H9 (cell line): Measurements from ENCODE around the gene CXorf66. TPM values are rescaled to one million over a fixed set of nuclear protein-coding genes. Genes with fewer than 3 reads are reported as not detected.

Source experiments
- DNase-seq: peaks from one replicate; pipeline ENCODE4 v3.0.0-alpha.2; 2017
- H2AFZ ChIP-seq: one replicate; pipeline ENCODE4 v1.6.1; 2013; ENCODE audit warnings: mild to moderate bottlenecking, low read length, control low read depth, moderate library complexity
- H2AK5ac ChIP-seq: 2 replicates; pipeline ENCODE4 v1.6.1; 2013; ENCODE audit warnings: low read length, control low read depth, mixed read lengths; ENCODE audit not compliant: insufficient read length
- H2BK120ac ChIP-seq: one replicate; pipeline ENCODE4 v1.6.1; 2013; ENCODE audit warnings: low read depth, mild to moderate bottlenecking, low read length, control low read depth, inconsistent platforms; ENCODE audit not compliant: poor library complexity, severe bottlenecking
- H2BK12ac ChIP-seq: 2 replicates; pipeline ENCODE4 v1.6.1; 2013; ENCODE audit warnings: low read length, control low read depth, mixed read lengths, low read depth; ENCODE audit not compliant: insufficient read length
- H2BK15ac ChIP-seq: 2 replicates; pipeline ENCODE4 v1.6.1; 2013; ENCODE audit warnings: low read depth, low read length, control low read depth
- H2BK20ac ChIP-seq: one replicate; pipeline ENCODE4 v1.6.1; 2013; ENCODE audit warnings: low read depth, mild to moderate bottlenecking, low read length, control low read depth, inconsistent platforms; ENCODE audit not compliant: poor library complexity, severe bottlenecking
- H2BK5ac ChIP-seq: 2 replicates; pipeline ENCODE4 v1.6.1; 2013; ENCODE audit warnings: low read length, control low read depth, mixed read lengths; ENCODE audit not compliant: insufficient read length
- H3K14ac ChIP-seq: 2 replicates; pipeline ENCODE4 v1.6.1; 2013; ENCODE audit warnings: low read length, control low read depth; ENCODE audit not compliant: insufficient read depth
- H3K18ac ChIP-seq: 2 replicates; pipeline ENCODE4 v1.6.1; 2013; ENCODE audit warnings: low read depth, mild to moderate bottlenecking, mixed read lengths, low read length, control low read depth; ENCODE audit not compliant: insufficient read length
- H3K23ac ChIP-seq: 2 replicates; pipeline ENCODE4 v1.6.1; 2013; ENCODE audit warnings: low read length, control low read depth, mixed read lengths, low read depth; ENCODE audit not compliant: insufficient read length
- H3K23me2 ChIP-seq: 2 replicates; pipeline ENCODE4 v1.6.1; 2013; ENCODE audit warnings: low read depth, mild to moderate bottlenecking, mixed read lengths, low read length, control low read depth; ENCODE audit not compliant: insufficient read length, poor library complexity, severe bottlenecking
- H3K27ac ChIP-seq: 2 replicates; pipeline ENCODE4 v1.5.1; 2013; ENCODE audit warnings: low read length, control low read depth, mixed read lengths, low read depth; ENCODE audit not compliant: insufficient read length
- H3K27me3 ChIP-seq: 2 replicates; pipeline ENCODE4 v1.6.1; 2013; ENCODE audit warnings: low read length, control low read depth, inconsistent platforms; ENCODE audit not compliant: insufficient read depth
- H3K4ac ChIP-seq: 2 replicates; pipeline ENCODE4 v1.6.1; 2013; ENCODE audit warnings: low read depth, mild to moderate bottlenecking, control low read depth, inconsistent platforms, low read length, moderate library complexity
- H3K4me1 ChIP-seq: 2 replicates; pipeline ENCODE4 v1.6.1; 2013; ENCODE audit warnings: low read length, control low read depth, inconsistent platforms; ENCODE audit not compliant: insufficient read depth
- H3K4me2 ChIP-seq: 2 replicates; pipeline ENCODE4 v1.6.1; 2013; ENCODE audit warnings: low read length, control low read depth, mixed read lengths; ENCODE audit not compliant: insufficient read length, insufficient read depth
- H3K56ac ChIP-seq: 2 replicates; pipeline ENCODE4 v1.6.1; 2013; ENCODE audit warnings: low read depth, mild to moderate bottlenecking, mixed read lengths, low read length, control low read depth; ENCODE audit not compliant: insufficient read length
- H3K79me1 ChIP-seq: 2 replicates; pipeline ENCODE4 v1.6.1; 2013; ENCODE audit warnings: low read depth, mild to moderate bottlenecking, moderate library complexity, low read length, control low read depth, inconsistent platforms; ENCODE audit not compliant: insufficient read depth, poor library complexity, severe bottlenecking
- H3K79me2 ChIP-seq: 2 replicates; pipeline ENCODE4 v1.6.1; 2013; ENCODE audit warnings: low read length, control low read depth, inconsistent platforms; ENCODE audit not compliant: insufficient read depth
- H3K9ac ChIP-seq: 2 replicates; pipeline ENCODE4 v1.6.1; 2013; ENCODE audit warnings: low read length, control low read depth, mixed read lengths; ENCODE audit not compliant: insufficient read length; ENCODE audit errors: extremely low read depth
- H3K9me3 ChIP-seq: one replicate; pipeline ENCODE4 v1.6.1; 2013; ENCODE audit warnings: low read depth, low read length, inconsistent platforms; ENCODE audit not compliant: control insufficient read depth
- H3T11ph ChIP-seq: one replicate; pipeline ENCODE4 v1.6.1; 2013; ENCODE audit warnings: mild to moderate bottlenecking, low read length, control low read depth, inconsistent platforms
- H4K20me1 ChIP-seq: one replicate; pipeline ENCODE4 v1.6.1; 2013; ENCODE audit not compliant: control insufficient read depth, insufficient read length, insufficient read depth
- H4K5ac ChIP-seq: 2 replicates; pipeline ENCODE4 v1.6.1; 2013; ENCODE audit warnings: low read depth, mild to moderate bottlenecking, mixed read lengths, low read length, control low read depth; ENCODE audit not compliant: insufficient read length
- H4K8ac ChIP-seq: replicated peaks from 2 replicates; pipeline ENCODE4 v1.6.1; 2013; ENCODE audit warnings: low read length, control low read depth, mixed read lengths, low read depth; ENCODE audit not compliant: insufficient read length
- H4K91ac ChIP-seq: 2 replicates; pipeline ENCODE4 v1.6.1; 2013; ENCODE audit warnings: low read depth, mild to moderate bottlenecking, moderate library complexity, mixed read lengths, low read length, control low read depth; ENCODE audit not compliant: insufficient read length
- H3K27ac Mint-ChIP-seq, 3 experiments: 2 replicates in 2 of 3; 3 replicates in 1 of 3; pipeline ENCODE4 v1.8.0; 2020 to 2021; ENCODE audit warnings: mixed read lengths in 3 of 3, mild to moderate bottlenecking in 1 of 3, moderate library complexity in 1 of 3
- H3K27me3 Mint-ChIP-seq: 2 replicates; pipeline ENCODE4 v1.8.0; 2021; ENCODE audit warnings: low read depth, mild to moderate bottlenecking, moderate library complexity, mixed read lengths
- H3K36me3 Mint-ChIP-seq, 3 experiments: 2 replicates in 2 of 3; 3 replicates in 1 of 3; pipeline ENCODE4 v1.8.0; 2020 to 2021; ENCODE audit warnings: low read depth in 3 of 3, mixed read lengths in 3 of 3; ENCODE audit not compliant: insufficient read depth in 1 of 3
- H3K4me1 Mint-ChIP-seq, 2 experiments: 2 replicates each; pipeline ENCODE4 v1.8.0; 2020; ENCODE audit warnings: mixed read lengths in 2 of 2
- H3K4me3 Mint-ChIP-seq, 2 experiments: 2 replicates in 1 of 2; 3 replicates in 1 of 2; pipeline ENCODE4 v1.8.0; 2020 to 2021; ENCODE audit warnings: mild to moderate bottlenecking in 2 of 2, mixed read lengths in 2 of 2, moderate library complexity in 1 of 2
- H3K9me3 Mint-ChIP-seq, 2 experiments: 2 replicates in 1 of 2; 3 replicates in 1 of 2; pipeline ENCODE4 v1.8.0; 2020; ENCODE audit warnings: mild to moderate bottlenecking in 2 of 2, mixed read lengths in 2 of 2, moderate library complexity in 1 of 2
- WGBS: extraction: QIAGEN DNeasy Blood & Tissue Kit; methylation state at CpG from one replicate; pipeline ENCODE4 v1.1.7; 2013; ENCODE audit warnings: missing lambda C conversion rate, low lambda C conversion rate, mixed read lengths; ENCODE audit not compliant: insufficient read length; ENCODE audit errors: extremely low coverage; 5-methylcytosine and 5-hydroxymethylcytosine counted together
- total RNA-seq: library from RNA; stranded (reverse); gene quantifications from 2 replicates; pipeline ENCODE4 v1.2.1, GENCODE V29; 2021
- TF ChIP-seq, protein P1 (sequence below): fragments of 200-600 bp; sonication (generic); conservative IDR thresholded peaks from 3 replicates; pipeline ENCODE4 v1.8.0; 2021; ENCODE audit warnings: antibody characterized with exemption, mild to moderate bottlenecking

Gene CXorf66
- total RNA-seq, 1 experiment from 2014 or later: not detected

DNA sequence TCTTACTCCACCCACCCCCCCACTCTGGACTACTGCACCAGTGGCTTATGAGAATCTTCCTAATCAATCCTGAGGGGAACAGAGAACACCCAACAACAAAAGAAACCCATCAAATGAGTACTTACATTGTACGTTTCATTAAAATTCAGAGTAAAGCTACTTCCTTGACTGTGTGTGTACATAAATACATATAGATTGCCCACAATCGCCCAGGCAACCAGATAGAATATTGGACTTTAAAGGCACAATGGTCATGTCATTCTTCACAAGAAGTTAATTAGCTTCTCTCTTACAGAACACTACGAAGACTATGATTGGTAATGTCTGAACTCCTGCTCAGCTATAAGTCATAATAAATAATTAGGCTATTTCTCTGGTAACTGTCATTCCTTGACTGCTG, 20.2 kb downstream of the CXorf66 start:
- Histone ChIP-seq H2AFZ (no peak overlapping the region), H3K23ac (no peak overlapping the region), H3K14ac (no peak overlapping the region), H2BK5ac (no peak overlapping the region), H2BK12ac (no peak overlapping the region), H2BK15ac (no peak overlapping the region), H2BK120ac (no peak overlapping the region), H3K4me2 (no peak overlapping the region), H3K4me1 (no peaks in the 10 kb centered on the region), H3K79me1 (no peaks in the 10 kb centered on the region), H4K20me1 (no peaks in the 10 kb centered on the region), H3K56ac (no peak overlapping the region), H4K5ac (no peak overlapping the region), H3K79me2 (no peaks in the 10 kb centered on the region), H3K4ac (no peak overlapping the region), H3K9me3 (no peaks in the 10 kb centered on the region), H3K23me2 (no peaks in the 10 kb centered on the region), H3K18ac (no peak overlapping the region), H4K91ac (no peak overlapping the region), H3T11ph (no peak overlapping the region), H2AK5ac (no peak overlapping the region), H3K27me3 (no peaks in the 10 kb centered on the region), H3K9ac (no peak overlapping the region), H2BK20ac (no peak overlapping the region), H3K27ac (no peak overlapping the region), H4K8ac (no peak overlapping the region)
- Mint-ChIP-seq H3K27ac (no peak overlapping the region), H3K4me1 (peaks cover 2 to 4% of the 10 kb centered on the region in 2 experiments; a peak in 1 of 4 replicates), H3K4me3 (no peak overlapping the region), H3K36me3 (no peaks in the 10 kb centered on the region), H3K27me3 (no peaks in the 10 kb centered on the region; the same call in 1 of the 2 replicates), H3K9me3 (peaks cover 0 to 48% of the 10 kb centered on the region in 2 experiments; a peak in 2 of 5 replicates)
- TF ChIP-seq, protein P1, sequence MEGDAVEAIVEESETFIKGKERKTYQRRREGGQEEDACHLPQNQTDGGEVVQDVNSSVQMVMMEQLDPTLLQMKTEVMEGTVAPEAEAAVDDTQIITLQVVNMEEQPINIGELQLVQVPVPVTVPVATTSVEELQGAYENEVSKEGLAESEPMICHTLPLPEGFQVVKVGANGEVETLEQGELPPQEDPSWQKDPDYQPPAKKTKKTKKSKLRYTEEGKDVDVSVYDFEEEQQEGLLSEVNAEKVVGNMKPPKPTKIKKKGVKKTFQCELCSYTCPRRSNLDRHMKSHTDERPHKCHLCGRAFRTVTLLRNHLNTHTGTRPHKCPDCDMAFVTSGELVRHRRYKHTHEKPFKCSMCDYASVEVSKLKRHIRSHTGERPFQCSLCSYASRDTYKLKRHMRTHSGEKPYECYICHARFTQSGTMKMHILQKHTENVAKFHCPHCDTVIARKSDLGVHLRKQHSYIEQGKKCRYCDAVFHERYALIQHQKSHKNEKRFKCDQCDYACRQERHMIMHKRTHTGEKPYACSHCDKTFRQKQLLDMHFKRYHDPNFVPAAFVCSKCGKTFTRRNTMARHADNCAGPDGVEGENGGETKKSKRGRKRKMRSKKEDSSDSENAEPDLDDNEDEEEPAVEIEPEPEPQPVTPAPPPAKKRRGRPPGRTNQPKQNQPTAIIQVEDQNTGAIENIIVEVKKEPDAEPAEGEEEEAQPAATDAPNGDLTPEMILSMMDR: no peak
- no CpG with 5 or more reads among the region's 3 CpGs for WGBS
- DNase-seq: no peak
